Mammary epithelial cell (primary cell): ENCODE results near the gene DDN.

Experiments
- CTCF ChIP-seq, 2 donors: IDR thresholded peaks in 1 of 2; conservative IDR thresholded peaks in 1 of 2; 2 replicates each; pipeline ENCODE4 v1.5.1; 2011 to 2012; ENCODE audit warnings: inconsistent platforms in 2 of 2, low read length in 2 of 2, mild to moderate bottlenecking in 2 of 2, control low read depth in 1 of 2, low read depth in 1 of 2; ENCODE audit not compliant: insufficient read depth in 1 of 2; ENCODE audit errors: extremely low read depth in 1 of 2
- EZH2 ChIP-seq: IDR thresholded peaks from 2 replicates; pipeline ENCODE4 v1.6.1; 2012; ENCODE audit warnings: low read length, inconsistent platforms, borderline replicate concordance

- TF ChIP-seq CTCF (conservative IDR thresholded peaks at IDR 0.05 in 1 of 2, IDR thresholded peaks at IDR 0.05 in 1 of 2; ENCODE audit: extremely low read depth in 1 of 2, insufficient read depth in 1 of 2, low read depth in 1 of 2, low read length in 2 of 2) = no peak
- no peak for TF ChIP-seq EZH2
Measured at GRCh38 chr12:49008943-49009342, 9.8 kb upstream of the DDN start.
